H9 (cell line): ENCODE data around the gene FAM193B. TPM values are rescaled to one million over a fixed set of nuclear protein-coding genes. Genes with fewer than 3 reads are reported as not detected.
"Not testable (repeated sequence)": the region's sequence is repeated elsewhere in the genome, so short reads cannot be mapped to it uniquely, and the experiment has no call there.

Experiments
- DNase-seq: peaks from one replicate; pipeline ENCODE4 v3.0.0-alpha.2; 2017
- H2AFZ ChIP-seq: one replicate; pipeline ENCODE4 v1.6.1; 2013; ENCODE audit warnings: mild to moderate bottlenecking, low read length, control low read depth, moderate library complexity
- H2AK5ac ChIP-seq: 2 replicates; pipeline ENCODE4 v1.6.1; 2013; ENCODE audit warnings: low read length, control low read depth, mixed read lengths; ENCODE audit not compliant: insufficient read length
- H2BK120ac ChIP-seq: one replicate; pipeline ENCODE4 v1.6.1; 2013; ENCODE audit warnings: low read depth, mild to moderate bottlenecking, low read length, control low read depth, inconsistent platforms; ENCODE audit not compliant: poor library complexity, severe bottlenecking
- H2BK12ac ChIP-seq: 2 replicates; pipeline ENCODE4 v1.6.1; 2013; ENCODE audit warnings: low read length, control low read depth, mixed read lengths, low read depth; ENCODE audit not compliant: insufficient read length
- H2BK15ac ChIP-seq: 2 replicates; pipeline ENCODE4 v1.6.1; 2013; ENCODE audit warnings: low read depth, low read length, control low read depth
- H2BK20ac ChIP-seq: one replicate; pipeline ENCODE4 v1.6.1; 2013; ENCODE audit warnings: low read depth, mild to moderate bottlenecking, low read length, control low read depth, inconsistent platforms; ENCODE audit not compliant: poor library complexity, severe bottlenecking
- H2BK5ac ChIP-seq: 2 replicates; pipeline ENCODE4 v1.6.1; 2013; ENCODE audit warnings: low read length, control low read depth, mixed read lengths; ENCODE audit not compliant: insufficient read length
- H3K14ac ChIP-seq: 2 replicates; pipeline ENCODE4 v1.6.1; 2013; ENCODE audit warnings: low read length, control low read depth; ENCODE audit not compliant: insufficient read depth
- H3K18ac ChIP-seq: 2 replicates; pipeline ENCODE4 v1.6.1; 2013; ENCODE audit warnings: low read depth, mild to moderate bottlenecking, mixed read lengths, low read length, control low read depth; ENCODE audit not compliant: insufficient read length
- H3K23ac ChIP-seq: 2 replicates; pipeline ENCODE4 v1.6.1; 2013; ENCODE audit warnings: low read length, control low read depth, mixed read lengths, low read depth; ENCODE audit not compliant: insufficient read length
- H3K23me2 ChIP-seq: 2 replicates; pipeline ENCODE4 v1.6.1; 2013; ENCODE audit warnings: low read depth, mild to moderate bottlenecking, mixed read lengths, low read length, control low read depth; ENCODE audit not compliant: insufficient read length, poor library complexity, severe bottlenecking
- H3K27ac ChIP-seq: 2 replicates; pipeline ENCODE4 v1.5.1; 2013; ENCODE audit warnings: low read length, control low read depth, mixed read lengths, low read depth; ENCODE audit not compliant: insufficient read length
- H3K27me3 ChIP-seq: 2 replicates; pipeline ENCODE4 v1.6.1; 2013; ENCODE audit warnings: low read length, control low read depth, inconsistent platforms; ENCODE audit not compliant: insufficient read depth
- H3K4ac ChIP-seq: 2 replicates; pipeline ENCODE4 v1.6.1; 2013; ENCODE audit warnings: low read depth, mild to moderate bottlenecking, control low read depth, inconsistent platforms, low read length, moderate library complexity
- H3K4me1 ChIP-seq: 2 replicates; pipeline ENCODE4 v1.6.1; 2013; ENCODE audit warnings: low read length, control low read depth, inconsistent platforms; ENCODE audit not compliant: insufficient read depth
- H3K4me2 ChIP-seq: 2 replicates; pipeline ENCODE4 v1.6.1; 2013; ENCODE audit warnings: low read length, control low read depth, mixed read lengths; ENCODE audit not compliant: insufficient read length, insufficient read depth
- H3K56ac ChIP-seq: 2 replicates; pipeline ENCODE4 v1.6.1; 2013; ENCODE audit warnings: low read depth, mild to moderate bottlenecking, mixed read lengths, low read length, control low read depth; ENCODE audit not compliant: insufficient read length
- H3K79me1 ChIP-seq: 2 replicates; pipeline ENCODE4 v1.6.1; 2013; ENCODE audit warnings: low read depth, mild to moderate bottlenecking, moderate library complexity, low read length, control low read depth, inconsistent platforms; ENCODE audit not compliant: insufficient read depth, poor library complexity, severe bottlenecking
- H3K79me2 ChIP-seq: 2 replicates; pipeline ENCODE4 v1.6.1; 2013; ENCODE audit warnings: low read length, control low read depth, inconsistent platforms; ENCODE audit not compliant: insufficient read depth
- H3K9ac ChIP-seq: 2 replicates; pipeline ENCODE4 v1.6.1; 2013; ENCODE audit warnings: low read length, control low read depth, mixed read lengths; ENCODE audit not compliant: insufficient read length; ENCODE audit errors: extremely low read depth
- H3K9me3 ChIP-seq: one replicate; pipeline ENCODE4 v1.6.1; 2013; ENCODE audit warnings: low read depth, low read length, inconsistent platforms; ENCODE audit not compliant: control insufficient read depth
- H3T11ph ChIP-seq: one replicate; pipeline ENCODE4 v1.6.1; 2013; ENCODE audit warnings: mild to moderate bottlenecking, low read length, control low read depth, inconsistent platforms
- H4K20me1 ChIP-seq: one replicate; pipeline ENCODE4 v1.6.1; 2013; ENCODE audit not compliant: control insufficient read depth, insufficient read length, insufficient read depth
- H4K5ac ChIP-seq: 2 replicates; pipeline ENCODE4 v1.6.1; 2013; ENCODE audit warnings: low read depth, mild to moderate bottlenecking, mixed read lengths, low read length, control low read depth; ENCODE audit not compliant: insufficient read length
- H4K8ac ChIP-seq: replicated peaks from 2 replicates; pipeline ENCODE4 v1.6.1; 2013; ENCODE audit warnings: low read length, control low read depth, mixed read lengths, low read depth; ENCODE audit not compliant: insufficient read length
- H4K91ac ChIP-seq: 2 replicates; pipeline ENCODE4 v1.6.1; 2013; ENCODE audit warnings: low read depth, mild to moderate bottlenecking, moderate library complexity, mixed read lengths, low read length, control low read depth; ENCODE audit not compliant: insufficient read length
- H3K27ac Mint-ChIP-seq, 3 experiments: 2 replicates in 2 of 3; 3 replicates in 1 of 3; pipeline ENCODE4 v1.8.0; 2020 to 2021; ENCODE audit warnings: mixed read lengths in 3 of 3, mild to moderate bottlenecking in 1 of 3, moderate library complexity in 1 of 3
- H3K27me3 Mint-ChIP-seq: 2 replicates; pipeline ENCODE4 v1.8.0; 2021; ENCODE audit warnings: low read depth, mild to moderate bottlenecking, moderate library complexity, mixed read lengths
- H3K36me3 Mint-ChIP-seq, 3 experiments: 2 replicates in 2 of 3; 3 replicates in 1 of 3; pipeline ENCODE4 v1.8.0; 2020 to 2021; ENCODE audit warnings: low read depth in 3 of 3, mixed read lengths in 3 of 3; ENCODE audit not compliant: insufficient read depth in 1 of 3
- H3K4me1 Mint-ChIP-seq, 2 experiments: 2 replicates each; pipeline ENCODE4 v1.8.0; 2020; ENCODE audit warnings: mixed read lengths in 2 of 2
- H3K4me3 Mint-ChIP-seq, 2 experiments: 2 replicates in 1 of 2; 3 replicates in 1 of 2; pipeline ENCODE4 v1.8.0; 2020 to 2021; ENCODE audit warnings: mild to moderate bottlenecking in 2 of 2, mixed read lengths in 2 of 2, moderate library complexity in 1 of 2
- H3K9me3 Mint-ChIP-seq, 2 experiments: 2 replicates in 1 of 2; 3 replicates in 1 of 2; pipeline ENCODE4 v1.8.0; 2020; ENCODE audit warnings: mild to moderate bottlenecking in 2 of 2, mixed read lengths in 2 of 2, moderate library complexity in 1 of 2
- WGBS: extraction: QIAGEN DNeasy Blood & Tissue Kit; methylation state at CpG from one replicate; pipeline ENCODE4 v1.1.7; 2013; ENCODE audit warnings: missing lambda C conversion rate, low lambda C conversion rate, mixed read lengths; ENCODE audit not compliant: insufficient read length; ENCODE audit errors: extremely low coverage; 5-methylcytosine and 5-hydroxymethylcytosine counted together
- total RNA-seq: library from RNA; stranded (reverse); gene quantifications from 2 replicates; pipeline ENCODE4 v1.2.1, GENCODE V29; 2021
- TF ChIP-seq, protein P1 (sequence below): fragments of 200-600 bp; sonication (generic); conservative IDR thresholded peaks from 3 replicates; pipeline ENCODE4 v1.8.0; 2021; ENCODE audit warnings: antibody characterized with exemption, mild to moderate bottlenecking

FAM193B gene
- total RNA-seq, 1 experiment from 2014 or later, result 71.5 TPM

DNA sequence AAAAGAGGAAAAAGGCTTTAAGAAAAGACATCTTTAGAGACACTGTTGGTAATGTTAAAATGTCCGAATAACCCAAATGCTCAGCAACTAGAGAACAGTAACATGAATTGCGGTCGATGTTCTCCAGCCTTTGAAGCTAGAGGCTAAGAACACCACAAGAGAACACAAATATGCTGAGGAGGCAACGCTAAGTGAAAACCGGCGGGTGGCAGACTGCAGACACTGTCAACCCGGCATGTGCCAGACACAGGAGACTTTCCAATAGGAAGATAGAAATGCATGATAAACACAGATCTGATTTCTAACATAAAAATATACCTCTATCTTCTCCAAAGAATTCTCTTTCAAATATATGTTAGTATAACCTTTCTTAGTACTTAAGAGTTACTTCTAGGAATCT lies 19.2 kb downstream of the FAM193B start:
- Histone ChIP-seq H4K91ac (no peak overlapping the region), H3K9ac (no peak overlapping the region), H3K23ac (no peak overlapping the region), H3K4me2 (no peak overlapping the region), H3K4ac (no peak overlapping the region), H3K23me2 (no peaks in the 10 kb centered on the region), H3K9me3 (no peaks in the 10 kb centered on the region), H2BK5ac (no peak overlapping the region), H2BK15ac (no peak overlapping the region), H4K5ac (no peak overlapping the region), H3K18ac (no peak overlapping the region), H3K79me2 (no peaks in the 10 kb centered on the region), H2BK20ac (no peak overlapping the region), H2BK12ac (no peak overlapping the region), H3K14ac (no peak overlapping the region), H3K79me1 (no peaks in the 10 kb centered on the region), H3K4me1 (no peaks in the 10 kb centered on the region), H2BK120ac (no peak overlapping the region), H2AFZ (no peak overlapping the region), H2AK5ac (no peak overlapping the region), H3T11ph (no peak overlapping the region), H3K27ac (no peak overlapping the region), H4K20me1 (no peaks in the 10 kb centered on the region), H4K8ac (no peak overlapping the region), H3K27me3 (no peaks in the 10 kb centered on the region), H3K56ac (no peak overlapping the region)
- no peak for DNase-seq
- Mint-ChIP-seq H3K27me3 (no peaks in the 10 kb centered on the region), H3K9me3 (no peaks in the 10 kb centered on the region), H3K27ac (no peak overlapping the region; a peak in 1 of 7 replicates), H3K36me3 (peaks cover 29 to 68% (median 57%) of the 10 kb centered on the region in 3 experiments; a peak in 6 of 7 replicates), H3K4me1 (no peaks in the 10 kb centered on the region), H3K4me3 (no peak overlapping the region)
- TF ChIP-seq, protein P1, sequence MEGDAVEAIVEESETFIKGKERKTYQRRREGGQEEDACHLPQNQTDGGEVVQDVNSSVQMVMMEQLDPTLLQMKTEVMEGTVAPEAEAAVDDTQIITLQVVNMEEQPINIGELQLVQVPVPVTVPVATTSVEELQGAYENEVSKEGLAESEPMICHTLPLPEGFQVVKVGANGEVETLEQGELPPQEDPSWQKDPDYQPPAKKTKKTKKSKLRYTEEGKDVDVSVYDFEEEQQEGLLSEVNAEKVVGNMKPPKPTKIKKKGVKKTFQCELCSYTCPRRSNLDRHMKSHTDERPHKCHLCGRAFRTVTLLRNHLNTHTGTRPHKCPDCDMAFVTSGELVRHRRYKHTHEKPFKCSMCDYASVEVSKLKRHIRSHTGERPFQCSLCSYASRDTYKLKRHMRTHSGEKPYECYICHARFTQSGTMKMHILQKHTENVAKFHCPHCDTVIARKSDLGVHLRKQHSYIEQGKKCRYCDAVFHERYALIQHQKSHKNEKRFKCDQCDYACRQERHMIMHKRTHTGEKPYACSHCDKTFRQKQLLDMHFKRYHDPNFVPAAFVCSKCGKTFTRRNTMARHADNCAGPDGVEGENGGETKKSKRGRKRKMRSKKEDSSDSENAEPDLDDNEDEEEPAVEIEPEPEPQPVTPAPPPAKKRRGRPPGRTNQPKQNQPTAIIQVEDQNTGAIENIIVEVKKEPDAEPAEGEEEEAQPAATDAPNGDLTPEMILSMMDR, result no peak
- no CpG with 5 or more reads among the region's 7 CpGs for WGBS

DNA sequence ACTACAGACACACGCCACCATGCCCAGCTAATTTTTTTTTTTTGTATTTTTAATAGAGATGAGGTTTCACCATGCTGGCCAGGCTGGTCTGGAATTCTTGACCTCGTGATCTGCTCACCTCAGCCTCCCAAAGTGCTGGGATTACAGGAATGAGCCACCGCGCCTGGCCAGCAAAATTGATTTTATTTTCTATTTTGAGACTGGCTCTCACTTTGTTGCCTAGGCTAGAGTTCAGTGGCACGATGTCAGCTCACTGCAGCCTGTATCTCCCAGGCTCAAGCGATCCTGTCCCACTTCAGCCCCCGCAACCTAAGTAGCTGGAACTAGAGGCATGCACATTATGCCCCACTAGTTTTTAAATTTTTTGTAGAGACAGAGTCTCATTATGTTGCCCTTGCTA lies 19.9 kb downstream of the FAM193B start:
- H3K79me1 ChIP-seq, H2AK5ac ChIP-seq, H3K4ac ChIP-seq, H3K79me2 ChIP-seq, H3T11ph ChIP-seq, H3K4me1 ChIP-seq, H3K9me3 Mint-ChIP-seq, H3K23me2 ChIP-seq, H4K20me1 ChIP-seq, H2AFZ ChIP-seq, H3K4me2 ChIP-seq, H3K9ac ChIP-seq, H3K4me1 Mint-ChIP-seq, H2BK5ac ChIP-seq, H3K23ac ChIP-seq, H4K91ac ChIP-seq, H3K14ac ChIP-seq, H2BK120ac ChIP-seq, H2BK15ac ChIP-seq, H4K8ac ChIP-seq, H4K5ac ChIP-seq, H3K56ac ChIP-seq, DNase-seq, H2BK20ac ChIP-seq, H3K18ac ChIP-seq, H3K4me3 Mint-ChIP-seq, H2BK12ac ChIP-seq, H3K9me3 ChIP-seq, H3K27me3 ChIP-seq, H3K27ac ChIP-seq, H3K27me3 Mint-ChIP-seq: not testable (repeated sequence)
- peaks cover 32 to 68% (median 53%) of the 10 kb centered on the region in 3 experiments; a peak in 6 of 7 replicates for H3K36me3 Mint-ChIP-seq
- peak overlapping the region in 1 of 3 experiments; percentile 87; a peak in 1 of 7 replicates for H3K27ac Mint-ChIP-seq
- WGBS, result no CpG with 5 or more reads among the region's 7 CpGs
